SK-N-SH treated with all-trans-retinoic acid at 6 μM for 48 hours (cell line): ENCODE measurements around the gene NOG.

Source experiments
- ARNTL ChIP-seq: fragments of 450-650 bp; formaldehyde crosslinking; IDR thresholded peaks from 2 replicates; pipeline ENCODE4 v1.5.0; 2020; ENCODE audit warnings: low read depth, mild to moderate bottlenecking, moderate library complexity, borderline replicate concordance
- RARB ChIP-seq: fragments of 250-450 bp; sonication (Bioruptor Pico); IDR thresholded peaks from 2 replicates; pipeline ENCODE4 v1.8.0; 2021; ENCODE audit warnings: mild to moderate bottlenecking, moderate library complexity
- TCF4 ChIP-seq: fragments of 250-450 bp; sonication (Bioruptor Pico); IDR thresholded peaks from 2 replicates; pipeline ENCODE4 v1.8.0; 2021; ENCODE audit warnings: mild to moderate bottlenecking, moderate library complexity, borderline replicate concordance
- ZFP3 ChIP-seq: fragments of 250-450 bp; sonication (Bioruptor Pico); IDR thresholded peaks from 2 replicates; pipeline ENCODE4 v1.5.0; 2020; ENCODE audit warnings: mild to moderate bottlenecking, moderate library complexity
- ZFP30 ChIP-seq: fragments of 450-650 bp; formaldehyde crosslinking; IDR thresholded peaks from 2 replicates; pipeline ENCODE4 v1.5.0; 2022; ENCODE audit warnings: mild to moderate bottlenecking, moderate library complexity
- ZNF565 ChIP-seq: fragments of 450-650 bp; formaldehyde crosslinking; conservative IDR thresholded peaks from 2 replicates; pipeline ENCODE4 v1.5.0; 2020; ENCODE audit warnings: low read depth, mild to moderate bottlenecking, moderate library complexity
- ZNF70 ChIP-seq: fragments of 450-650 bp; formaldehyde crosslinking; IDR thresholded peaks from 2 replicates; pipeline ENCODE4 v1.5.0; 2020; ENCODE audit warnings: mild to moderate bottlenecking, moderate library complexity
- TF ChIP-seq, protein P1 (sequence below): fragments of 250-450 bp; sonication (Bioruptor Pico); IDR thresholded peaks from 2 replicates; pipeline ENCODE4 v1.5.1; 2021; ENCODE audit warnings: mild to moderate bottlenecking, moderate library complexity
- TF ChIP-seq, protein P2 (sequence below): fragments of 250-450 bp; sonication (Bioruptor Pico); IDR thresholded peaks from 2 replicates; pipeline ENCODE4 v1.8.0; 2020; ENCODE audit warnings: mild to moderate bottlenecking, moderate library complexity, borderline replicate concordance
- TF ChIP-seq, protein P3 (sequence below): fragments of 250-450 bp; sonication (Bioruptor Pico); IDR thresholded peaks from 2 replicates; pipeline ENCODE4 v1.5.1; 2020; ENCODE audit warnings: low read depth, mild to moderate bottlenecking, moderate library complexity
- TF ChIP-seq, protein P4 (sequence below): fragments of 250-450 bp; sonication (Bioruptor Pico); IDR thresholded peaks from 2 replicates; pipeline ENCODE4 v1.8.0; 2021; ENCODE audit warnings: low read depth, mild to moderate bottlenecking, moderate library complexity, borderline replicate concordance

DNA sequence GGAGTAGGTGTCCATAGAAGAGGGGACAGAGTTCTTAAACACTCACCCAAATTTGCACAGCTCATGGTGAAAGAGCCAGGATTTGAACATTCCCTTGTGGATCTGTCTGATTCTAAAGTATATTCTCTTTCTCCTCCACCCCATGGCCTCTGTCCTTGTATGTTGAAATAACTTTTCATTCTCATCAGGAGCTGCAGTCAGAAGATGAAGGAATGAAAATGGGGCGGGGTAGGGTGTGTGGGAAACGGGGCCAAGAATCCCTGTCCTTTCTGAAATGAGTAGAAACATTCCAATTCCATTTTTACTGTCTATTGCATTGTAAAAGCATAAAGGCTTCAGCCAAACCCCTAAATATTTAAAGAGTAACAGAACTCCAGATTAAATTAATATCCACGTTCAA lies 42.8 kb downstream of the NOG start:
- TF ChIP-seq RARB (CRISPR knock-in tag) (no peak), ZNF70 (CRISPR knock-in tag) (no peak), ZFP30 (CRISPR knock-in tag) (no peak), ZNF565 (CRISPR knock-in tag) (no peak), ARNTL (CRISPR knock-in tag) (no peak), TCF4 (no peak), ZFP3 (CRISPR knock-in tag) (no peak)
- TF ChIP-seq, protein P1, sequence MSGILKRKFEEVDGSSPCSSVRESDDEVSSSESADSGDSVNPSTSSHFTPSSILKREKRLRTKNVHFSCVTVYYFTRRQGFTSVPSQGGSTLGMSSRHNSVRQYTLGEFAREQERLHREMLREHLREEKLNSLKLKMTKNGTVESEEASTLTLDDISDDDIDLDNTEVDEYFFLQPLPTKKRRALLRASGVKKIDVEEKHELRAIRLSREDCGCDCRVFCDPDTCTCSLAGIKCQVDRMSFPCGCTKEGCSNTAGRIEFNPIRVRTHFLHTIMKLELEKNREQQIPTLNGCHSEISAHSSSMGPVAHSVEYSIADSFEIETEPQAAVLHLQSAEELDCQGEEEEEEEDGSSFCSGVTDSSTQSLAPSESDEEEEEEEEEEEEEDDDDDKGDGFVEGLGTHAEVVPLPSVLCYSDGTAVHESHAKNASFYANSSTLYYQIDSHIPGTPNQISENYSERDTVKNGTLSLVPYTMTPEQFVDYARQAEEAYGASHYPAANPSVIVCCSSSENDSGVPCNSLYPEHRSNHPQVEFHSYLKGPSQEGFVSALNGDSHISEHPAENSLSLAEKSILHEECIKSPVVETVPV (CRISPR knock-in tag) = no peak
- TF ChIP-seq, protein P2, sequence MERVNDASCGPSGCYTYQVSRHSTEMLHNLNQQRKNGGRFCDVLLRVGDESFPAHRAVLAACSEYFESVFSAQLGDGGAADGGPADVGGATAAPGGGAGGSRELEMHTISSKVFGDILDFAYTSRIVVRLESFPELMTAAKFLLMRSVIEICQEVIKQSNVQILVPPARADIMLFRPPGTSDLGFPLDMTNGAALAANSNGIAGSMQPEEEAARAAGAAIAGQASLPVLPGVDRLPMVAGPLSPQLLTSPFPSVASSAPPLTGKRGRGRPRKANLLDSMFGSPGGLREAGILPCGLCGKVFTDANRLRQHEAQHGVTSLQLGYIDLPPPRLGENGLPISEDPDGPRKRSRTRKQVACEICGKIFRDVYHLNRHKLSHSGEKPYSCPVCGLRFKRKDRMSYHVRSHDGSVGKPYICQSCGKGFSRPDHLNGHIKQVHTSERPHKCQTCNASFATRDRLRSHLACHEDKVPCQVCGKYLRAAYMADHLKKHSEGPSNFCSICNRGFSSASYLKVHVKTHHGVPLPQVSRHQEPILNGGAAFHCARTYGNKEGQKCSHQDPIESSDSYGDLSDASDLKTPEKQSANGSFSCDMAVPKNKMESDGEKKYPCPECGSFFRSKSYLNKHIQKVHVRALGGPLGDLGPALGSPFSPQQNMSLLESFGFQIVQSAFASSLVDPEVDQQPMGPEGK (CRISPR knock-in tag) = no peak
- TF ChIP-seq, protein P3, sequence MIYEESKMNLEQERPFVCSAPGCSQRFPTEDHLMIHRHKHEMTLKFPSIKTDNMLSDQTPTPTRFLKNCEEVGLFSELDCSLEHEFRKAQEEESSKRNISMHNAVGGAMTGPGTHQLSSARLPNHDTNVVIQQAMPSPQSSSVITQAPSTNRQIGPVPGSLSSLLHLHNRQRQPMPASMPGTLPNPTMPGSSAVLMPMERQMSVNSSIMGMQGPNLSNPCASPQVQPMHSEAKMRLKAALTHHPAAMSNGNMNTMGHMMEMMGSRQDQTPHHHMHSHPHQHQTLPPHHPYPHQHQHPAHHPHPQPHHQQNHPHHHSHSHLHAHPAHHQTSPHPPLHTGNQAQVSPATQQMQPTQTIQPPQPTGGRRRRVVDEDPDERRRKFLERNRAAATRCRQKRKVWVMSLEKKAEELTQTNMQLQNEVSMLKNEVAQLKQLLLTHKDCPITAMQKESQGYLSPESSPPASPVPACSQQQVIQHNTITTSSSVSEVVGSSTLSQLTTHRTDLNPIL (CRISPR knock-in tag) = no peak
- TF ChIP-seq, protein P4, sequence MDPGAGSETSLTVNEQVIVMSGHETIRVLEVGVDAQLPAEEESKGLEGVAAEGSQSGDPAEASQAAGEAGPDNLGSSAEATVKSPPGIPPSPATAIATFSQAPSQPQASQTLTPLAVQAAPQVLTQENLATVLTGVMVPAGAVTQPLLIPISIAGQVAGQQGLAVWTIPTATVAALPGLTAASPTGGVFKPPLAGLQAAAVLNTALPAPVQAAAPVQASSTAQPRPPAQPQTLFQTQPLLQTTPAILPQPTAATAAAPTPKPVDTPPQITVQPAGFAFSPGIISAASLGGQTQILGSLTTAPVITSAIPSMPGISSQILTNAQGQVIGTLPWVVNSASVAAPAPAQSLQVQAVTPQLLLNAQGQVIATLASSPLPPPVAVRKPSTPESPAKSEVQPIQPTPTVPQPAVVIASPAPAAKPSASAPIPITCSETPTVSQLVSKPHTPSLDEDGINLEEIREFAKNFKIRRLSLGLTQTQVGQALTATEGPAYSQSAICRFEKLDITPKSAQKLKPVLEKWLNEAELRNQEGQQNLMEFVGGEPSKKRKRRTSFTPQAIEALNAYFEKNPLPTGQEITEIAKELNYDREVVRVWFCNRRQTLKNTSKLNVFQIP (CRISPR knock-in tag) = no peak
